Panc1 (cell line): ENCODE data around the gene BAG1. TPM values are rescaled to one million over a fixed set of nuclear protein-coding genes. Genes with fewer than 3 reads are reported as not detected.

Experiments used
- ATAC-seq: fragments of 200-7000 bp; cut with Tn5 transposase; 2 replicates; pipeline ENCODE4 v1.9.1; 2020; ENCODE audit warnings: mild to moderate bottlenecking, moderate library complexity
- BruUV-seq: library from RNA; stranded (reverse); fragments of 400-500 nt; replicated peaks from 2 replicates; lab custom pipeline; 2021; lab: Mats Ljungman, UMichigan
- CTCF ChIA-PET: fragments of 300-600 bp; sonication (Branson Sonifier 250); formaldehyde crosslinking; loops from one replicate; lab custom pipeline; 2022; ENCODE audit warnings: antibody characterized with exemption; lab: Charles Lee
- POLR2A ChIA-PET: fragments of 300-600 bp; sonication (Branson Sonifier 250); formaldehyde crosslinking; loops from one replicate; lab custom pipeline; 2022; ENCODE audit warnings: antibody characterized with exemption; lab: Charles Lee
- DNase-seq: peaks from one replicate; pipeline ENCODE4 v3.0.0-alpha.2; 2010; ENCODE audit warnings: low read depth, low spot score
- H3K27ac ChIP-seq: 2 replicates; pipeline ENCODE4 v1.5.1; 2011; ENCODE audit warnings: mild to moderate bottlenecking, low read length, inconsistent platforms
- H3K27me3 ChIP-seq: fragments of 200-500 bp; sonication (Bioruptor generic); 2 replicates; pipeline ENCODE4 v1.6.0; 2014; ENCODE audit warnings: low read length, inconsistent platforms; ENCODE audit not compliant: control insufficient read depth, insufficient read depth
- H3K36me3 ChIP-seq: fragments of 200-500 bp; sonication (Bioruptor generic); 2 replicates; pipeline ENCODE4 v1.5.1; 2014; ENCODE audit warnings: inconsistent platforms, mild to moderate bottlenecking, low read length, moderate library complexity; ENCODE audit not compliant: control insufficient read depth, insufficient read depth
- H3K4me1 ChIP-seq: 2 replicates; pipeline ENCODE4 v1.5.1; 2011; ENCODE audit warnings: inconsistent platforms, mild to moderate bottlenecking, low read length, moderate library complexity; ENCODE audit not compliant: control insufficient read depth, insufficient read depth
- H3K4me3 ChIP-seq, 2 experiments: 2 replicates each; pipeline ENCODE4 v1.5.1; 2011 to 2012; ENCODE audit warnings: low read depth in 2 of 2, low read length in 2 of 2, mild to moderate bottlenecking in 2 of 2, inconsistent platforms in 1 of 2, moderate library complexity in 1 of 2
- H3K9me3 ChIP-seq: fragments of 200-500 bp; sonication (Bioruptor generic); 2 replicates; pipeline ENCODE4 v1.5.1; 2014; ENCODE audit warnings: low read depth, mild to moderate bottlenecking, inconsistent platforms, low read length, moderate library complexity; ENCODE audit not compliant: control insufficient read depth, insufficient read depth
- CTCF ChIP-seq: fragments of 450-650 bp; IDR thresholded peaks from 2 replicates; pipeline ENCODE4 v1.5.1; 2017; ENCODE audit warnings: mild to moderate bottlenecking
- POLR2AphosphoS5 ChIP-seq: IDR thresholded peaks from 2 replicates; pipeline ENCODE4 v1.6.1; 2012; ENCODE audit warnings: mild to moderate bottlenecking, low read depth, low read length, moderate library complexity
- SIN3A ChIP-seq: IDR thresholded peaks from 2 replicates; pipeline ENCODE4 v1.6.1; 2012; ENCODE audit warnings: low read depth, mild to moderate bottlenecking, low read length, moderate library complexity, borderline replicate concordance; ENCODE audit not compliant: insufficient read depth
- TCF7L2 ChIP-seq: IDR thresholded peaks from 2 replicates; pipeline ENCODE4 v1.6.1; 2011; ENCODE audit warnings: mild to moderate bottlenecking, low read depth, low read length, inconsistent platforms
- in situ Hi-C: cut with HindIII; loops from 2 replicates; pipeline ENCODE4 v1.10.0; 2016; ENCODE audit warnings: low sequenced_read_pairs, low pct_unique_long_range_greater_than_20kb
- intact Hi-C: fragments of 100-400 bp; cut with micrococcal nuclease; formaldehyde crosslinking; loops from one replicate; pipeline ENCODE4 v1.10.0; 2022; ENCODE audit not compliant: unreplicated experiment
- total RNA-seq: library from RNA; stranded (reverse); gene quantifications from one replicate; pipeline ENCODE4 v1.2.1, GENCODE V29; 2021; ENCODE audit not compliant: unreplicated experiment
- TF ChIP-seq, protein P1 (sequence below), 2 experiments: IDR thresholded peaks; 2 replicates each; pipeline ENCODE4 v1.6.1; 2011 to 2012; ENCODE audit warnings: low read depth in 2 of 2, control low read depth in 1 of 2, low read length in 1 of 2, mild to moderate bottlenecking in 1 of 2, moderate library complexity in 1 of 2; ENCODE audit not compliant: insufficient read depth in 1 of 2

Gene BAG1
- total RNA-seq, 1 experiment from 2014 or later: 95.8 TPM

- ChIA-PET CTCF (no interaction called here), POLR2A (no interaction called here)
- Histone ChIP-seq H3K4me1 (no peaks in the 10 kb centered on the region), H3K27me3 (no peaks in the 10 kb centered on the region), H3K36me3 (peaks cover 44% of the 10 kb centered on the region), H3K9me3 (no peaks in the 10 kb centered on the region), H3K4me3 (no peak overlapping the region), H3K27ac (no peak overlapping the region)
- no peak for TF ChIP-seq POLR2AphosphoS5
- no peak for TF ChIP-seq SIN3A
- TF ChIP-seq, protein P1, sequence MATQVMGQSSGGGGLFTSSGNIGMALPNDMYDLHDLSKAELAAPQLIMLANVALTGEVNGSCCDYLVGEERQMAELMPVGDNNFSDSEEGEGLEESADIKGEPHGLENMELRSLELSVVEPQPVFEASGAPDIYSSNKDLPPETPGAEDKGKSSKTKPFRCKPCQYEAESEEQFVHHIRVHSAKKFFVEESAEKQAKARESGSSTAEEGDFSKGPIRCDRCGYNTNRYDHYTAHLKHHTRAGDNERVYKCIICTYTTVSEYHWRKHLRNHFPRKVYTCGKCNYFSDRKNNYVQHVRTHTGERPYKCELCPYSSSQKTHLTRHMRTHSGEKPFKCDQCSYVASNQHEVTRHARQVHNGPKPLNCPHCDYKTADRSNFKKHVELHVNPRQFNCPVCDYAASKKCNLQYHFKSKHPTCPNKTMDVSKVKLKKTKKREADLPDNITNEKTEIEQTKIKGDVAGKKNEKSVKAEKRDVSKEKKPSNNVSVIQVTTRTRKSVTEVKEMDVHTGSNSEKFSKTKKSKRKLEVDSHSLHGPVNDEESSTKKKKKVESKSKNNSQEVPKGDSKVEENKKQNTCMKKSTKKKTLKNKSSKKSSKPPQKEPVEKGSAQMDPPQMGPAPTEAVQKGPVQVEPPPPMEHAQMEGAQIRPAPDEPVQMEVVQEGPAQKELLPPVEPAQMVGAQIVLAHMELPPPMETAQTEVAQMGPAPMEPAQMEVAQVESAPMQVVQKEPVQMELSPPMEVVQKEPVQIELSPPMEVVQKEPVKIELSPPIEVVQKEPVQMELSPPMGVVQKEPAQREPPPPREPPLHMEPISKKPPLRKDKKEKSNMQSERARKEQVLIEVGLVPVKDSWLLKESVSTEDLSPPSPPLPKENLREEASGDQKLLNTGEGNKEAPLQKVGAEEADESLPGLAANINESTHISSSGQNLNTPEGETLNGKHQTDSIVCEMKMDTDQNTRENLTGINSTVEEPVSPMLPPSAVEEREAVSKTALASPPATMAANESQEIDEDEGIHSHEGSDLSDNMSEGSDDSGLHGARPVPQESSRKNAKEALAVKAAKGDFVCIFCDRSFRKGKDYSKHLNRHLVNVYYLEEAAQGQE (IDR thresholded peaks at IDR 0.05; ENCODE audit: insufficient read depth in 1 of 2, low read depth in 2 of 2, low read length in 1 of 2): no peak
- no peak for TF ChIP-seq TCF7L2
- TF ChIP-seq CTCF: no peak
- no peak for DNase-seq
- in situ Hi-C loops (no loop called here), intact Hi-C loops (no loop called here)
- ATAC-seq: no peak
- no TSS peak for BruUV-seq
These were observed 7.2 kb downstream of the BAG1 start for GRCh38 chr9:33257276-33257675.

- Histone ChIP-seq H3K4me1 (no peaks in the 10 kb centered on the region), H3K27me3 (no peaks in the 10 kb centered on the region), H3K4me3 (no peak overlapping the region), H3K36me3 (peaks cover 40% of the 10 kb centered on the region), H3K9me3 (no peaks in the 10 kb centered on the region), H3K27ac (no peak overlapping the region)
- ATAC-seq (no peak), DNase-seq (no peak)
- BruUV-seq: no TSS peak
- TF ChIP-seq TCF7L2: no peak
- TF ChIP-seq, protein P1 (IDR thresholded peaks at IDR 0.05; ENCODE audit: insufficient read depth in 1 of 2, low read depth in 2 of 2, low read length in 1 of 2): no peak
- TF ChIP-seq POLR2AphosphoS5: no peak
- TF ChIP-seq SIN3A: no peak
- TF ChIP-seq CTCF: no peak
- in situ Hi-C loops: no loop called here
- POLR2A ChIA-PET: no interaction called here
- intact Hi-C loops: no loop called here
- CTCF ChIA-PET: no interaction called here
These were observed 8.3 kb downstream of the BAG1 start for GRCh38 chr9:33256236-33256635.
